Suppressor macrophage treated with lipopolysaccharide for 1 hour (primary cell): ENCODE data around the gene MYH11.
"Not testable (repeated sequence)": the region's sequence is repeated elsewhere in the genome, so short reads cannot be mapped to it uniquely, and the experiment has no call there.

Source experiments
- DNase-seq, 3 donors: peaks; one replicate each; pipeline ENCODE4 v3.0.0-alpha.2; 2020 to 2022

The MYH11 gene

GRCh38 chr16:15874745-15875314 lies 18.0 kb upstream of the MYH11 start:
- peak; percentile 52 to 63 (median 59) for DNase-seq

GRCh38 chr16:15873737-15874136 lies 16.9 kb upstream of the MYH11 start:
- DNase-seq = no peak

- DNase-seq = no peak
Observed at GRCh38 chr16:15873301-15873700, 16.5 kb upstream of the MYH11 start.

DNA sequence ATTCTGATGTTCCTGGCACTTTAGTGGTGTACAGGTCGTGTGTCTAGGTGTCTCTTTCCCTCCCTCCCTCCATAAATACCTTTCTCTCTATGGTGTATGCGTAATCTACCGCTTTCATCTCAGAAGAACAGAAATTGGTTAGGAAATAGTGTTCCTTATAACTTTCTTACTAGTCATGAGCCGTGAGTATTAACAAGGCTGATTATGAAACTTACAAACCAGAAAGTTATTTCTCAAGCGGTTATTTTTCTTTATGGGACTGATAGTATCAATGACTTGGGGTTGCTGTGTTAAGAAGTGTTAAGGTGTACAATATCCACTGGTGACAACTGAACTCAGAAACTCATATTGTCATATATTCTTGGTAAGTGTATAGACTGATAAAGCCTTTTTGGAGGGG lies 13.2 kb upstream of the MYH11 start:
- no peak for DNase-seq

DNA sequence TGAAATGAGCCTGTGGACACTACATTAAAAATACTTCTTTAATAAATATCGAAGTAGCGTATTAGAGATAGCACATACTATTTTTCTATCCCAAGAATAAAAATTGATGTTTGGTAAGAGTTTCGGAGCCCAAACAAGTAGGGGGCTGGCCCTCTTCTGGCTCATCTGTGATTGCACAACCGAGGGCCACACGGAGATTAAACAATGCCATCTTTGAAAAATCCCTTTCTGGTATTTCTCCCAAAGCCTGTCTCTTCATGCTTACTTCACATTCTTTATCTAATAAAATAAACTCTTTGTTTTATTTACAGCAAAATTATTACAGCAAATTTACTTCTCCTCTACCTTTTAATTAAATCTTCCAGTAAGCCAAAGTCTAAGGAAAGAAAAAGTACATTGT lies 9.6 kb upstream of the MYH11 start:
- DNase-seq = no peak

GRCh38 chr16:15865742-15866141 lies 8.9 kb upstream of the MYH11 start:
- DNase-seq = no peak

- DNase-seq = no peak
Observed at GRCh38 chr16:15864939-15865338, 8.1 kb upstream of the MYH11 start.

- DNase-seq = no peak
Observed at GRCh38 chr16:15861996-15862395, 5.2 kb upstream of the MYH11 start.

DNA sequence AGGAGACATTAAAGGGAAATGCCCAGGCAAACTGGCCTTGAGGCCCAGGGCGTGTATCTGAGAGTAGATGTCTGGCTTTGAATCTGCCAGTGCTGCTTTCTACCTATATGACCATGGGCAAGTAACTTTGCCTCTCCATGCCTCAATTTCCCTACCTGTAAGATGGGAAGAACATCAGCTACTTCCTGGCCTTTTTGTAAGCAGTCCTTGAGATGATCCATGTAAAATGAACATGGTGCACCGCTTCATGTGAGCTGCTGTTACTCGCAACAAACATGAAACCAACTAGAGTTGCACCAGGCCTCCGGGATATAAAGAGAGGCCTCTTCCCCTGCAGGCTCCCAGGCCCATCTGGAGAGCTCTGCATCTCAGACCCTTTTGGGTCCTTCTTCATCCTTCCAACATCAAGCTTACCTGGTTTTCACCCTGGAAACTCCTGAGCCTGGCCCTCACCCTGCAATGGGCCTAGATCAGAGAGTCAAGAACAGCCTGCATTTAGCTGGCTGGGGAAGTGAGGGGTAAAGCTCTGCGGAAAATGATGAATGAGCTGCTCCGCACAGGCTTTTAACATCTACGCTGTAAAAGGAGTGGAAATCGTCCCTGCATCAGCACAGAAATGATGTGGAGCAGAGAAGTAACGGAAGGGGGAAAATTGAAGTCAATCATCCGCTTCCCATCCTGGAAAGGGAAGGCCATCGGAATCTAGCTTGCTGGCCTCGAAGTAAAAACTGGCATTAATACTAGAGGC lies 2.3 kb upstream of the MYH11 start:
- DNase-seq = no peak

- peak; percentile 33 to 67 (median 39) for DNase-seq
Observed at GRCh38 chr16:15857724-15858560, 1.1 kb upstream of the MYH11 start.

- DNase-seq = no peak
Observed at GRCh38 chr16:15856182-15856581, 646 bp downstream of the MYH11 start.

DNA sequence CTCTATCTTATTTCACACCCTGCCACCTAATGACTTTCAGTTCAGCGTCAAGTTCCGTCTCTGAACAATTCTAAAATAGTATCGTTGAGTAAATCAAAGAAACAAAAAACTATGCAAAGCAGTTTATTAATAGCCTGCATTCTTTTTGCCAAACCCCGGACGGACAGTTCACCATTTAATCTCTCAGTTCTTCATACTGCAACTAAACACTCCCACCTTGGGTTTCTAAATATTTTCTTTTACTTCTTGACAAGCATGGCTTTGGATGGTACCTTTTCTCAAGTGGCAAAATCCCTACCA lies 1.2 kb downstream of the MYH11 start:
- no peak for DNase-seq

- no peak for DNase-seq
Observed at GRCh38 chr16:15854906-15855703, 1.7 kb downstream of the MYH11 start.

DNA sequence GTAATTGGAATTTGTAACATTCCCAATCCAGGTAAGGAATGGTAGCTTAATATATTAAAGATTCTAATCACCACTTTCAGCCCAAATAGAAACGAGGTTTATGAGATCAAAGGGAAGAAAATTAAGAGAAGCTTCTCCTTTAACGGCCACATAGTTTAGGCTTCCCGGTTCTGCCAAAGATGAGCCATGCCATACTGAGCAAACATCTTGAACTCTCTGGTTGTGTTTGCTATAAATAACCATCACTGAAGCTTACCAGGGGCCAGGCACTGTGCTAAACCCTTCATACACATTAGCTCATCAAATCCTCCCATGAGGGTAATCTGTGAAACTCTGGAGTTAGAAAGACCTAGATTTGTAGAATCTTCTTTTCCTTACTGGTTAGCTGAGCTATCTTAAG lies 2.8 kb downstream of the MYH11 start:
- no peak for DNase-seq

DNA sequence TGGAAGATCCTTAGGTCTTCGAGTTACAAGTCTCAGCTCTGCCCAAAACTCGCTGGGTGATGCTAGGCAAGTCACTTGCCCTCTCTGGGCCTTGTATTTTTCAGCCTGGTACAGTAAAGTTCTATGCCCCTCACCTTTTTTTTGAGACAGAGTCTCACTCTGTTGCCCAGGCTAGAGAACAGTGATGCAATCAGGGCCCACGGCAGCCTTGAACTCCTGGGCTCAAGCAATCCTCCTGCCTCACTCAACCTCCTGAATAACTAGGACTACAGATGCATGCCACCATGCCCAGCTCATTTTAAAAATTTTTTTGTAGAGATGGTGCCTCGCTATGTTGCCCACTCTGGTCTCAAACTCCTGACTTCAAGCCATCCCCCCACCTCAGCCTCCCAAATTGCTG lies 3.8 kb downstream of the MYH11 start:
- no peak for DNase-seq

DNA sequence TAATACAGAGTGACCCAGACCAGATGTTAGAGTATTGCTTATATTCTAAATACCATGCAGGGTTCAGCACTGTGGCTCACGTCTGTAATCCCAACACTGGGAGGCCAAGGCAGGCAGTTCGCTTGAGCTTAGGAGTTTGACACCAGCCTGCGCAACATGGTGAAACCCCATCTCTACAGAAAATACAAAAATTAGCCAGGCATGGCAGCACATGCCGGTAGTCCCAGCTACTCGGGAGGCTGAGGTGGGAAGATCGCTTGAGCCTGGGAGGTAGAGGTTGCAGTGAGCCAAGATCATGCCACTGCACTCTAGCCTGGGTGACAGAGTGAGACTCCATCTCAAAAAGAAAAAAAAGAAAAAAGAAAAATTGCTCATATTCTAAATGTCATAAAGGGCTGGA lies 6.3 kb downstream of the MYH11 start:
- DNase-seq = not testable (repeated sequence)

- DNase-seq = no peak
Observed at GRCh38 chr16:15849209-15849981, 7.4 kb downstream of the MYH11 start.

- no peak for DNase-seq
Observed at GRCh38 chr16:15847611-15848175, 9.1 kb downstream of the MYH11 start.

DNA sequence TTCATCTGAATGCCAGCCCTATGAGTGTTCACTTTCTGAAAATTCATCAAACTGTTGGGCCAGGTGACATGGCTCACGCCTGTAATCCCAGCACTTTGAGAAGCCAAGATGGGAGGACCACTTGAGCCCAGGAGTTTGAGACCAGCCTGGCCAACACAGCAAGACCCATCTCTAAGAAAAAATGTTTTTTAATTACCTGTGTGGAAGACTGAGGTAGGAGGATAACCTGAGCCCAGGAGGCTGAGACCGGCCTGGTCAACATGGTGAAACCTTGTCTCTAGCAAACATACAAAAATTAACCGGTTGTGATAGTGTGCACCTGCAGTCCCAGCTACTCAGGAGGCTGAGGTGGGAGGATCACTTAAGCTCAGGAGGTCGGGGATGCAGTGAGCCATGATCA lies 10.3 kb downstream of the MYH11 start:
- no peak for DNase-seq

GRCh38 chr16:15843635-15844279 lies 13.1 kb downstream of the MYH11 start:
- DNase-seq = no peak

- DNase-seq = not testable (repeated sequence)
Observed at GRCh38 chr16:15839204-15839603, 17.6 kb downstream of the MYH11 start.

- DNase-seq = no peak
Observed at GRCh38 chr16:15837761-15838160, 19.1 kb downstream of the MYH11 start.
